GM18868 (cell line): ENCODE measurements around the gene BIRC5.
"Not testable (repeated sequence)": the region's sequence is repeated elsewhere in the genome, so short reads cannot be mapped to it uniquely, and the experiment has no call there.

Source experiments
- ATAC-seq: cut with Tn5 transposase; IDR thresholded peaks from one replicate; pipeline ENCODE4 v1.9.1; 2021; ENCODE audit warnings: mild to moderate bottlenecking, moderate library complexity; ENCODE audit not compliant: unreplicated experiment

The BIRC5 gene

DNA sequence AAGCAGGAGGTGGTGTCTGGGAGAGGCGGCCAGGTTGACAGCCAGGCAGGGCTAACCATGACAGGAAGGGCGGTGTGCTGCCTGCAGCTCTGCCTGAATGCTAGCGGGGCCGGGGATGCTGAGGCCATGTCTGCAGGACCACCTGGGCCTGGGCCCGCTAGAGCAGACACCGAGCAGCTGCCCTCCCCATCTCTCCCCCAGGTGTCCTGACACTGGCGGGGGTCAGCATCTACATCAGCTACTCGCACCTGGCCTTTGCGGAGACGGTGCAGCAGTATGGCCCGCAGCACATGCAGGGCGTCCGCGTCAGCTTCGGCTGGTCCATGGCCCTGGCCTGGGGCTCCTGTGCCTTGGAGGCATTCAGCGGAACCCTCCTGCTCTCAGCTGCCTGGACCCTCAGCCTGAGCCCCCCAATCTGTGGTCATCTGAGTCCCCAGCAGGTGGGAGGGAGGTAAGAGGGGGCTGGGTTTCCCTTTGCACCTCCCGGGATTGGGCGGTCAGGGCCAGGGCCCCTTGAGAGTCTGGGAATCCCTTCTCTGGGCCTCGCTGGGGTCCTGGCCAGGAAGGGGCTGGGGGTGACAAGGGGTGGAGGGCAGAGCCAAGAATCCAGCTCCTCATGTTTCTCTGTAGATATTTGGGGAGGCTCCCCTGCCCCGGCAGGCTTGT is 24.9 kb downstream of the BIRC5 start:
- no peak for ATAC-seq

DNA sequence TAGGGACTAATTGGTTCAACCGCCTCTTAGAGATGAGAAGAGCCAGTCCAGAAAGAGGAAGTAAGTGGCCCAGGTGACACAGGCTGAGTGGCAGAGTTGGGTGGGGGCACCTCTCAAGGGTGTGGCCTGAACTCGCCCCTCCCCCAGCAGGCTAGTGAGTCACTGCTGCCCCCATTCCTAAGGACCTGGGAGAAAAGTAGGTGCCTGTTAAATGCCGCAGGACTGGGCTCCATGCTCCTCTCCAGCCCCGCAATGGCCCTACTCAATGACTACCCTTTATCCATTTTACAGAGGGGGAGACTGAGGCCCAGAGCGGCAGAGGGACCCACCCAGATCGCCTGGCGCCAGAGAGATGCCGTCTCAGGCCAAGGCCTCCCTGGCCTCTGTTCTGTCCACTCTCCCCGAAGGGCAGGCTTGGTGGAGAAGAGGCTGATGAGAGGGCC is 25.5 kb downstream of the BIRC5 start:
- no peak for ATAC-seq

DNA sequence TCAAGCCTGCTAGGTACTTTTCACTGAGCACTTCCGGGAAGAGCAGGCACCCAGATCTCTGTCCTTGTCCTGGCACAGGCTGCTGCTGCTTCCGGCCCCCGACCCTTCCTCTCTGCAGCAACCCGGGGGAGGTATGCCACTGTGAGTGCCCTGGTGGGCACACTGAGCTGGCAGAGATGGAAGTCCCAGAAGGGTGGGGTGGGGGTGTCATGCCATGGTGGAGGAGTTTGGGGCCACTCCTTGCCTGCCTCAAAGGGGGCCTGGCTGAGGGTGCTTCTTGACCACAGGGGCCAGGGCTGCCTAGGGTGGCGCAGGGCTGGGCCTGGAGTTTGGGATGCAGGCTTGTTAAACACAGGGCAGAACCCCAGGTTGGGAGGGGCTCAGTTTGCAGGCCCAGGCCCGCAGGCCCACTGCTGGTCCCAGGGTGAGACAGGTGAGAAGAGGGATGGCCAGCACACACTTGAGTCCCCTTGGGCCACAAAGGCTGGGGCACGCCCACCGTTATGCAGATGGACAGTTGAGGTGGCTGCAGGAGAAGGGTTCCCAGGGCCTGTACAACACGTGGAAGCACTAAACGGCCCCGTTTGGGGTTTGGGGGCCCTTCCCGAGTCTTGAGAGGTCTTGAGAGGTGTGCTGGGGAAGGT is 26.1 kb downstream of the BIRC5 start:
- no peak for ATAC-seq

DNA sequence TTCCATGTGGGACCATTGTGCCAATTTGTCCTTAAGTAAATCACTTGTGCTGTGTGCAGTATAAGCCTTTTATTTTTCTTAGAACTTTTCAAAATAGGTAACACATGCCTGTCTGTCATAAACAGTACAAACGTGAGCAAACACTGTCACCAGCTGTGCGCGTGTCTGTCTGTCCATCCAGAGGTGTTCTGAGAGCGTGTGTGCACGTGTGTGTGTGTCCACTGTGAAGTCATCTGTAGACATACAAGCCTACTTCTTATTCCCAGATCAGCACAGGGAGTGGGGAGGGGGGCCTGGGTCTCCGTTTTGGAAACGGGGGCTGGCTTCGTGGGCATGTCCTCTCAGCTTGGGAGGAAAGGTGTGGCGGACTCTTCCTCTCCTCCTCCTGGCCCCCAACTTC is 26.8 kb downstream of the BIRC5 start:
- ATAC-seq, result no peak

DNA sequence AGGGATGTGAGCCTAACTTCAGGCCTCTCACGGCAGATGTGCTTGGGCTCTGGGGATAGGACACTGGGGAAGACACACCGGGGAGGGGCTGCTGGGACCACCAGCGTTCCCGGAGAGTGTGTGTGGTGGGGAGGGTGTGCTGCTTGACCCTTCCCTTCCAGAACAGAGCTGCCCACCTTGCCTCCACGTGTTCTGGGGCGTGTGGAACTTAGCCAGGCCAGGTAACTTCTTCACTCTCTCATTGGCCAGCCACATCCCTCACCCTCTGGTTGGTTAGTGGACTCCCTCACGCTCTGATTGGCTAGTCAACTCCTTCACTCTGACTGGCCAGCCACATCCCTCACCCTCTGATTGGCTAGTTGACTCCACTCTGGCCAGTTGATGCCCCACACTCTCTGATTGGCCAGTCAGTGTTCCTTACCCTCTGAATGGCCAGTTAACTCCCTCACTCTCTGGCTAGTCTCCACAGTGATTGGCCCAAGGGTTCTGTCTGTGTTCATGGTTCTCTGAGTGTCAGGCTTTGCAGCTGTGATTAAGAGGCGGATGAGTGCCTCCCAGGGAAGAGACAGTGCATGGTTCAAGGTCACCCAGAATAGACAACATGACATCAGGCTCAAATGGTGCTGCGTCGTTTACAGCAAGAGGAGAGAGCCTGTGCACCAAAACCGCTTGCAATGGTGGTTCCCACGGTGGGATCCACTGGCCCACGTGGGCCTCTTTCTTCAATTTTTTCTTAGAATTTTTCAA is 27.4 kb downstream of the BIRC5 start:
- ATAC-seq, result peak; percentile 18

DNA sequence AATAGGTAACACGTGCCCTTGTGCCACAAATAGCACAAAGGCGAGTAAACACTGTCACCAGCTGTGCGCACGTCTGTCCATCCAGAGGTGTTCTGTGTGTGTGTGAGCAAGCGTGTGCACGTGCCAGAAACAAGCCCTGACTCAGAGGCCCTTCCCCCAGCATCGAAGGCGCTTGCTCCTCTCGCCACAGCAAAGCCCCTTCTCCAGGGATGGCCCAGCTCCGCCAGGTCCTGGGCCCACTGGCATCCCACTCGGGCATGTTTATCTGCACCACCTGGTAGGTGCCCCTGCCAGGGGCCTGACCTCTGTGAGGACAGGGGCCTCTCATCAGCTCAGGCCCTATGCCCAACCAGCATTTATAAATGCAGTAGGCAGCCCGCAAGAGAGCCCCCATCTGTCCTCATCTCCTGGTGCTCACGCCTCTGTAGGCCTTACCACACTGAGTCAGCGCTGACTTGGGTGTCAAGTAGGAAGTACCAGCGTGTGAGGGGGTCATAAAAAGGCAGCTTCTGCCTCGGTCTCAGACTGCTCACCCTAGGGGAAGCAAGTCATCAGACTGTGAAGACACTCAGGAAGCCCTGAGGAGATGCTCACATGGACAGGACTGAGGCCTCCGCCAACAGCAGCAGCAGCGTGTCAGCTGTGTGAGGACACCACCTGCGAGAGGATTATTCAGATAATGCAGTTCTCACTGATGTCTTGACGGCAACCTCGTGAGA is 28.1 kb downstream of the BIRC5 start:
- ATAC-seq, result peak; percentile 58

DNA sequence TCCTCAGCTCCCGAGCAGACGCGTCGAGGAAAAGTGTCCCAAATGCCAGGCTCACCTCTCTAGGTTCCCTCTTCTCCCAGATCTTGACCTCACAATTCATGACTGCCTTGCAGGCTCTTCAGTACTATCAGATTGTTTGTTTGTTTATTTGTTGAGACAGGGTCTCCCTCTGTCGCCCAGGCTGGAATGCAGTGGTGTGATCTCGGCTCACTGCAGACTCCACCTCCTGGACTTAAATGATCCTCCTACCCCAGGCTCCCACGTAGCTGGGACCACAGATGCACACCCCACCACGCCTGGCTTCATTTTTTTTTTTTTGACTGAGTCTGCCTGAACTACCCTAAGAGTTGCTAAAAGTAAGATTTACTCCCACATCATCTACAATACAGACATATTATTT is 33.3 kb downstream of the BIRC5 start:
- ATAC-seq, result no peak

DNA sequence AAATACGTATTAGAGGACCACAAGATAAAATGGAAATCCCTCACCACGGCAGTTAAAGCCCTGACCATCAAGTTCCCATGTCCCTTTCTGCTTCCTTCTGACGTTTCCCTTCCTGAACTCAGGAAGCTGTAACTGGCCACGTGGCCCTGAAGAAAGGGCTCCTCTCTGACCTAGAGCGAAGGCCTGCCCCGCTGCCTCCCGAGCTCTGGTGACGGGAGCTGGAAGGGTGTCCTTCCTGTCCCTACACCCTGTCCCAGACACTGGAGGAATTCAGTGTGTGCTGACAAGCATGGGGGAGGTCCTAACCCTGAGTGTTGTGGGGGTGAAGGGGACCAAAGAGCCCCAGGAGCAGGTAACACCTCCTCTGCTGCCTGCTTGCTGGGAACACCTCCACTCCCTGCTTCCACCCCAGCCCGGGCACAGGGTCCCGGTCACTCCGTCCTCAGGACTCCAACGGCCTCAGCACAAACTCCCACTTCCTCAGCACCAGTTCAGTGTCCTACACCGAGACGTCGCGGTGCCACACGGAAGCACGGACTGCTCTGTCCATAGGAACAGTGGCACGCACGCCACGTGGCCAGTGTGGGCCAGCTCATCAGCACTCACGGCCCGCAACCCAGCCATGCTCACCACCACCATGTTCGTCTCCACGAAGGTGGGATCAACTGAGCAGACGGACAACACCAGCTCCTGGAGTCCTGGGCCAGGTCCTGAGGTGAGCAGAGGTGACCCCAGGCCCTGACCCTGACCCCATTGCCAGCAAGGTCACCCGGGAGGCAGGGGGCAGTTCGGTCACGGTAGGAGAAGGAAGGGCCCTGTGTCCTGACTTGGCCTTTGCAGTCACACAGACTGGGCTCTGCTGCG is 34.2 kb downstream of the BIRC5 start:
- no peak for ATAC-seq

DNA sequence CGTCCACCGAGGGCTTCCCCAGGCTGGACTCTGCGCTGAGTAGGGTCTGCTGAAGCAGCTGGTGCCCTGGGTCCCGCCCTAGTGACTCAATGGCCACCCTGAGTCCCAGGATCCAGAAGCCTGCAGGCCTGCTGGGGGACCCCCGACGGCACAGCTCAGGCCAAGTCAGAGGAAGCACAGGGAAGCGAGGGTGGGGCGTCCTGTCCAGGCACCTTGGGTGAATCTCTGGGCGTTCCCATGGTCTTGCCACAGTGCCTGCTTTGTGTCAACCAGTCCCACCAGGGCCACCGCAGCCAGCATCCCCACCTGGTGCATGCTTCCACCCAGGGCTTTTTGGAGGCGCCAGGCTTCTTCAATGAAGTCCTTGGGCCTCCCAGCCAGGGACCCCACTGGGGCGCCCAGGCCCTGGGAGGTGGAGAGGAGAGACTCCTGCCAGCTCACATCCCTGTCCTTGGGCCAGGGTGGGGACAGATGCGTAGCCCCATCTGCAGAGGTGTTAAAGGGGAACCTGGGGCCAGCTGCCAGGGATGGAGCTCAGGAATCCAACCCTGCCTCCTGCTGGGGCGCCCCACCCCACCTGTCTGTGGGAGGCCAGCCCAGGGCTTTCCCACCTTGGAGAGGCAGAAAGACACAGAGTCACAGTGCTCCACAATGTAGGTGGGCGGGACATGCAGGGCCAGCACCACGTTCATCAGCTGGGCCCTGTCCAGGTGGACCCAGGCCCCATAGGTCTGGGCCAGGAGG is 35.2 kb downstream of the BIRC5 start:
- no peak for ATAC-seq

DNA sequence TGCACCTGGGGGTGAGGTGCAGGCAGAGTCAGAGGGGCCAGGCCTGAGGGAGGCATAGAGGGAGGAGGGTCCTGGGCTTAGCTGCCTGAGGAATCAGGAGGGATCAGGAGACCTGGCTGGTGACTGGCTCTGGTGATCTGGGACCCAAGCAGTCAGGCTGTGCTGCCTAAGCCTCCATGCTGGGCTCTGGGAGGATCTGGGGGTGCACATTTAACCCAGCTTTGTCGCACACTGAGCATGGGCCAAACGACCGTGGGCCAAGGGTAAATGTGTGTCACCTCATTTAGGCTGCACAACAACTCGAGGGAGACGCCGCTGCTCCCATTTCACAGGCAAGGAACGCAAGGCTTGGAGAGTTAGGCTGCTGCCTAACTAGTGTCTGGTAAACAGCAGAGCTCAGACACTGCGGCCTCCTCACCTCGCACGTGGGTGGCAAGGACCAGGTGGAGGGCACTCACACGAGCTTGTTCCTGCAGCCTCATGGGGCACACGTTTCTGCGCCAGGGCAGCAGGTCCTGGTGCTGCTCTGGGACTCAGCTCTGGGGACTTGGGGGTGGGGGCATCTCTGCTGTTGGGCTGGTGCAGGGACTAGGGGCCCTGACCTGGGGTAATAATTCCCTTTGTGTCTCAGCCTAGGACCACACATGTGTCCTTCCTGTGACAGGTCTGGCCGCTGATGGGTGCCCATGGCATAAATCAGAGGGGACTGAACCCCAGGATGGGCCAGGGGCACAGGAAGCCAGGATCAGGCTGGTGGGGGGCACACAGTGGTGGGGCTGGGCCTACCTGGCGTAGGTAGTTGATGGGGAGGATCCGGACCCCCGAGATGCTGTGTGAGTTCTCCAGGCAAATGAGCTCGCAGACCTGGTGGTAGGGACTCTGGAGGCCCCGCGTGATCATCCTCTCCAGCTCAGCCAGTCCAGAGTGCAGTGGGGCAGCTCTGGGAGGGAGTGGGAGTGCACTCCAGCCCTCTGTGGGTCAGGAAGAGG is 36.1 kb downstream of the BIRC5 start:
- ATAC-seq, result no peak

DNA sequence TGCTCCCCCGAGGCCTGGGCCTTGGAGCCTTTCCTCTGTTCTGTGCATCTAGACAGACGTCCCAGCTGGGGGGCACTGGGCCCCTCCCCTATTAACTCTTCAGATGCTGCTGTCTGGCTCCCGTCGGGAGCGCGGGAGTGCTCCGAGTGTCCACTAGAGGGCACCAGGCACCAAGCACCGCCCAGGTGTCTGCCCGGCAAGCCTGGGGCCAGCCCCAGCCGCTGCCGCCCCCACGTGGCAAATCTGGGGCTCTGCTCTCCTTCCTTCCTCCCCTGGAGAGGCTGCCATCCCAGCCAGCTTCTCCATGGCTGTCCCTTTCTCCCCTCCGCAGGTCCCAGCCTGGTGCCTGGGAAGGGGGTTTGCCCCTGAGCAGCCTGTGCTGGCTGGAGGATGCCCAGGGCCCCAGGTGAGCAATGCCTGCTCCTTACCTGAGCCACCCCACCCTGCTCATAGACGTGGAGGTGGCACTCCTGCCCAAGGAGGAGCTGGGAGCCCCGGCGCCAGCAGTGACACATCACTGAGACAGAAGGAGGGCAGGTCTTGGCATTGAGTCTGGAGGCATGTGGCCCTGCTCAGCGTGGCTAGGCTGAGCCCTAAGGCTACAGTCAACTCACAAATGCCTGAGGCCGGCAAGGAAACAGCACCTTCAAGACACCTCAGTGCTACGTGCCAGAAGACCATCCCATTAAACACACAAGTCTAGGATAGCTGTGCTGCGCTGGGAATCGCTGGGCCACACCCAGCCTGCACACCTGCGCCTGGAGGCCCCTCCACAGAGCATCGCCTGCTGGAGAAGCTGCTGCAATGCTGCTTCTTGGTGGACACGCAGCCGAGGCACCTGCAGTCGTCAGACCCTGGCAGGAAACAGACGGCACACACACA is 37.1 kb downstream of the BIRC5 start:
- peak; percentile 76 for ATAC-seq

DNA sequence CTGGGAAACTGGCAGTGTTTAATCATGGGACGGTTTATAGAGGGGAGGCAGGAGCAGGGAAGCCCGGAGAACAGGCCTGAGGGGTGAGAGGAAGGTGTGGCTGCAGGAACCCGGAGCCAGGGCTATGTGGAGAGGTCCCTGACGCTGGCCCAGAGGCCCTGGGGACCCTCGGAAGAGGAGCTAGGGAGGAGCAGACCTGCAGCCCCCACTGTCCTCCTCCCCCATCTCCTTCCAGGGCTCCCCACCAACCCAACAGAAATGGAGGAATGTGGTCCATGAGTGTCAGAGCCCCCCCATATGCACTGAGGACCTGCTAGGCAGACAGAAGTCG is 37.7 kb downstream of the BIRC5 start:
- no peak for ATAC-seq

DNA sequence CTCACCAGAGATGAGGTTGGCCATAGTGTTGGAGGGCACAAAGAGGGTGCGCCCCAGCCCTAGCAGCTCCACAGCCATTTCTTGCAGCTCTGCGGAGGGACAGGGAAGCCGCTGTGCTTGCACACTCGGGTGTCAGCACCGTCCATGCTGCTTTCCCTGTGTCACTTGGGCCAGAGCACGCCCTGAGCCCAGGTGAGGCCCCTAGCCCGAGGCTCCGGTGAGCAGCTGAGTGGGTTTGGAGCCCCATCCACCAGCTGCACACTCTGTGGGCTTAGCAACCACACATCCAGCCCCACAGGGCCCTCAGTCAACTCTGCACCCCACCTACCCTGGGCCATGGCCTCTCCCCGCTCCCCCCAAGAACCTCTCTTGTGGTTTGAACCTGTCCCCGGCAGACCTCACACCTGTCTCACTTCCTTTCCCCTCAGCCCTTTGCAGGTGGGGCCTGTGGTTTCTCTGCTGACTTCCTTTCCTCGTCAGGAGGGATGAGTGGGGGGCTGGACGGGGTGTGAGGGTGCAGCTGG is 38.1 kb downstream of the BIRC5 start:
- no peak for ATAC-seq

DNA sequence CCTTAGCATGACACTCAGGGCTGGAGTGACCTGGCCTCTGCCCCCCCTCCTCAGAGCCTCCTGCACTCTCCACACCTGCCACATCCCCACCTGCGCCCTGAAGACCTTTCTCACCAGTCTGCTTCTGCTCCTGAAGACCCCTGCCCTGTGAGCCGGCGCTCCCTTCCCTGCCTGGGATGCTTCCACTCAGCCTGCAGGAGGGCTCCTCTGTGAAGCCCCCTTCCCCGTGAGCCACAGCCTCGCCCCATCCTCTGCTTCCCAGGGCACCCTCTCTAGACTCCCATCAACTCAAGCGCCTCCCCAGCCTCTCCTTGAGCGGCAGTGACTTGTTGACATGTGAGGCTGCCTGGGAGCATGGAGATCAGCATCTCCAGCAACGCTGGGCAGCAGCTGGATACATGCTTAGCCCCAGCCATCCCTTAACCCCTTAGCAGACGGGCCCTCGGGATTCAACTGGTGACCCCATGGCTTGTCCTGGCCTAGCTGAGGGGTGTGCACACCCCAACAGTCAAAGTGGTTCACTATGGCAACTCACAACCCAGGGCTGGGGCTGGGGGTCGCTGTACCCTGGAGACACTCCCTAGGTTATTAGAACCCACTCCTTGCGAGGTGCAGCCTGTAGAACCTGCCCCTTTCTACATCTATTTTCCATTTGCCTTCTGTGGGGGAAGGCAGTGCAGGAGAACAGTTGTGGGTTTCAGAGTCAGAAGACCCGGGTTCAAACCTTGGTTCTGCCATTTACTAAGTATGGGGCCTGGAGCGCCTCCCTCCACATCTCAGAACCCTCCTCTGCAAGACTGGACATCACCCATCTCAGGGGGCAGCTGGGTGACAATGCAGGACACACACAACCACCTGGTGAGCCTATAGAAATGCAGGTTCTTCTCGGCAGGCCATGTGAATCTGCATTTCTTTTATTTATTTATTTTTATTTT is 38.9 kb downstream of the BIRC5 start:
- no peak for ATAC-seq

DNA sequence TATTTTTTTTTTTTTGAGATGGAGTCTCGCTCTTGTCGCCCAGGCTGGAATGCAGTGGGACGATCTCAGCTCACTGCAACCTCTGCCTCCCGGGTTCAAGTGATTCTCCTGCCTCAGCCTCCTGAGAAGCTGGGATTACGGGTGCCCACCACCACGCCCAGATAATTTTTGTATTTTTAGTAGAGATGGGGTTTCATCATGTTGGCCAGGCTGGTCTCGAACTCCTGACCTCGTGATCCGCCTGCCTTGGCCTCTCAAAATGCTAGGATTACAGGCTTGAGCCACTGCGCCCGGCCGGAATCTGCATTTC is 39.5 kb downstream of the BIRC5 start:
- not testable (repeated sequence) for ATAC-seq

DNA sequence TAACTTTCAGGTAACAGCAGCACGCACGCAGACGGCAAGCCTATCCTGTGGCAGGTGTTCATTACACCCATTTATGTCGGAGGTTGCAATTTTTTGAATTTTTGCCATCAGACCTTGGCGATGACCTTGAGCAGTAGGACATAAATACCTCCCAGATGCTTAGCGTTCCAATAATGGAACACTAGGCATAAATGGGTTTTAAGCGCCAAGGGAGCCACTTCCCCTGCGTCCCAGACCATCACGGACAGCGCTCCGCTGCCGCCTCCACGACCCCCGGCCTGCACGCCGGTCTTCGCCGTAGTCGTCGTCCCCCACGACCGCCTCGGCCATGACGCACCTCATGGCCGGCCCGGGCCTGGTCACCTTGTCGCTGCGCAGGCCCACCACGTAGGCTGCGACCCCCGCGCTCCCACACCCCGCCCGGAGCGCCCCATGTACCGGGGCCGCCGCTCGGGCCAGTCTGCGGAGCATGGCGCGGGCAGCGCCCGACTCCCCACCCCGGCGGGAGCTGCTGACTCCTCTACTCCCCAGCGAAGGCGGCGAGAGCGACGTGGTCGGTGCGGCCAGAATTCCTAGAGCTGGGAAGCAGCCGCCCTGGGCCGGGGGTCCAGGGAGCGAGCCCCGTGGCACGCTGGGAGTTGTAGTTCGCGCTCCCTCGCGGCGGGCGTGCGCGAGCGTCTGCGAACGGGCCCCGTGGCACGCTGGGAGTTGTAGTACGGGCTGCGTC is 40.1 kb downstream of the BIRC5 start:
- peak; percentile 44 for ATAC-seq
